GM19328 (cell line): Measurements from ENCODE around the gene NRP1.

Experiments
- ATAC-seq: cut with Tn5 transposase; IDR thresholded peaks from one replicate; pipeline ENCODE4 v1.9.1; 2021; ENCODE audit warnings: mild to moderate bottlenecking, moderate library complexity; ENCODE audit not compliant: unreplicated experiment

Gene NRP1

GRCh38 chr10:33267708-33268107 lies 66.8 kb downstream of the NRP1 start:
- ATAC-seq: no peak

DNA sequence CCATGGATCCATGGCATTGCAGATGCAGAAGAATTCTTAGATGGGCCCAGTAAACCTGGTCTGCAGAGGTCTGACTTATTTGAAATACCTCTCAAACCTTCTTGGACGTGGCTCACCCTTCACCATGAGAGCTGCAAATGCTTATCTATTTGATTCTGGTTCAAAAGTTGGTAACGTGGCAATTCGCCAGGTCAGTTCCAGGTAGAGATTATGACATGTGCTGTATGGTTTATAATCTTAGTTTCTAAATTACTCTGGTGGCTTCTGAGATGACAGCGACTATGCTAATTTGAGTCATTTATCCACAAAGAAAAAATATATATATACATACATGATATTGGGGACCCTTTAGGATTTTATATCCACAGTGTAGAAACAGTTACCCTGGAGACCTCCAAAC lies 68.8 kb downstream of the NRP1 start:
- no peak for ATAC-seq

GRCh38 chr10:33263453-33263852 lies 71.0 kb downstream of the NRP1 start:
- ATAC-seq: no peak

DNA sequence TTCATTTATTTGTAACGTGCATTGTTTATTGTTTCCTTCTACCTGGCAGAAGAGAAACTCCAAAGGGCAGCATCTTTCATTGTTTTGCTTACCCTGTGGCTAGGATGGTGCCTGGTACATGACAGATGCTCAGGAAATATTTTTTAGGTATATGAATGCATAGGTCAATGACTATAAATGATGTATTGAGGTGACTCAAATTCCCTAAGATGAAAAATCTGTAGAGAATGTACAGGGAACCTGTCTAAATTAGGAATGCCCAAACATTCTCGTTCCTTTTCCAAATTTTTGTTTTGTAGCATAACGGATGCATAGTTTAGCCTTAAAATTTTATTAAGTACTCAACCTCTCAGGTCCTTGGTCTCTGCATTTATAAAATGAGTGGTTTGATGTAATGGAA lies 71.6 kb downstream of the NRP1 start:
- no peak for ATAC-seq

GRCh38 chr10:33260403-33261149 lies 73.9 kb downstream of the NRP1 start:
- no peak for ATAC-seq

DNA sequence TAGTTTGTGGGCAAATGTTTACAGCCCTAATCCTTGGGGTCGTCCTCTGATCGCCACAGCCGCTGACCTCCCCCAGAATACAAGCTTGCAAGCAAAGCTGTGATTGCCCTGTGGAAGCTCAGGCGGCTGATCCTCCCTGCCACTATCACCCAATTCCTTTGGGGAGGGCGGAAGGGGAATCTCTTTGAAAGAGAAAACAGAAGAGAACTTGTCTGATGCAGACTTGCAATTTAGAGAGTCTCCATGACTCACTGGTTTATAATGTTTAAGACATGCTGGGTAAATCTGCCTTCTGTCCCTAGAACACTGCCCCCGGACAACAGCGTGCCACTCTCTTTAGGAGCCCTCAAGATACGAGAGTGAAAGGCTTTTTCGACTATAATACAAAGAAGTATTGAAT lies 75.5 kb downstream of the NRP1 start:
- ATAC-seq: no peak

GRCh38 chr10:33257439-33258080 lies 76.9 kb downstream of the NRP1 start:
- ATAC-seq: no peak

DNA sequence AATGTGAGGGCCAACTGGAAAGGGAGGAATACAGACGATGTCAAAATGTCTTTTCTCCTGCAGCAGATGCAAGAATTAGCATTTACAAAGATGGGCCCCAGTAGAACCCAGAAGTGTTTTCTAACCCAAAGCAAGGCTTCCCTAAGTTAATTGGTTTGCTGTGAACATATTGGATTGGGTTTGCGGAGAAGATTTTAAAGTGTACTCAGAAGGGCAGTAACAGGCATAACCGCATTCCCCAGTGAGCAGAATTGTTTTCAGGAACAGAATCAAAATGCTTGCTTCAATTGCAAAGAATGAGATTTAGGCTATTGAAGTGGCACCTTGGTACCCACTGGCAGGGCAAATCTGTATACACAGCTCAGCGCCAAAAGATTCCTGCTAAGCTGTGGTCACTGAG lies 78.0 kb downstream of the NRP1 start:
- no peak for ATAC-seq

DNA sequence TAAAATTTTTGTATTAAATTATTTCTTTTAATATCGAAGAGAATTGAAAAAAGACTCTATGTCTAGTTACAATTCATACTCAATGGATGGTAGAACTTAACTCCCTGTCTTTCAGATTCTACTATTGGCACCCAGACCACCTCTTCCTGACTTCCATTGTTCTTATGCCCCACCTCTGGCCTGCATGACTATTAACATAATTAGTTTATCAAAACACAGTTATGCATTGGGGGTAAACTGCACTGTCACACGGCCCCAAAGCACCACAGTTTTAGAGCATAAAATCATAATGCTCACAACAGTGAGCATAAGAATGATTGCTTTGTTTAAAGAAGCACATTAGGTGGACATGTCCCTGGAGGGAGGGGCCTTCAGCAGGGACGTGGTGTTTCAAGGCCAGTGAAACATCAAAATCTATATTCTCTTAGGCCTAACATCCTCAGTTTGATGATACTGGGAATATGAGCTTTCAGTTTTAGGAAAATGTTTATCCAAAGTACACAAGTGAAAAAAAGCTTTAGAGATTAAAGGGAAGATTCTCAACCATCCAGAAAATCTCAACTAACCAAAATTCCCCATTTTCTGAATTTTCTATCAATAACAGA lies 79.8 kb downstream of the NRP1 start:
- no peak for ATAC-seq

GRCh38 chr10:33253411-33253810 lies 81.1 kb downstream of the NRP1 start:
- ATAC-seq: no peak

DNA sequence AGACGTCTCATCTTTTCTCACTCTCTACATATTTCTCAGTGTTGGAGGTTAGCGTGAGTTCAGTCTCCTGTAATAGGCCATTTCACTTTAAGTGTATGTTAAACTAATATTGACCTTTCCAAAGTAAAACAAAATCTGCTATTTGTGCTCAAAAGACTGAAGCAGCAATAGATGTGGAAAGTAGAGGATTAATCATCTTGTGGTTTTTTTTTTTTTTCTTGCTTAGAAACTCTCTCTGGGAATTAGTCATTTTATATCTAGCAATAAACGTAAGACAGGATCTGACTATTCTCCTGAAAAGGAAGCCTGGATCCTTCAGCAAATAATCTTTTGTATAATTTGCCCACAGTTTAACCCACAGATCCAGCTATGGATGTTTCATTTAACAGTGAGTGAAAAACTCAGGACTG lies 81.7 kb downstream of the NRP1 start:
- ATAC-seq: no peak

- ATAC-seq: no peak
Measured at GRCh38 chr10:33252324-33252723, 82.1 kb downstream of the NRP1 start.

DNA sequence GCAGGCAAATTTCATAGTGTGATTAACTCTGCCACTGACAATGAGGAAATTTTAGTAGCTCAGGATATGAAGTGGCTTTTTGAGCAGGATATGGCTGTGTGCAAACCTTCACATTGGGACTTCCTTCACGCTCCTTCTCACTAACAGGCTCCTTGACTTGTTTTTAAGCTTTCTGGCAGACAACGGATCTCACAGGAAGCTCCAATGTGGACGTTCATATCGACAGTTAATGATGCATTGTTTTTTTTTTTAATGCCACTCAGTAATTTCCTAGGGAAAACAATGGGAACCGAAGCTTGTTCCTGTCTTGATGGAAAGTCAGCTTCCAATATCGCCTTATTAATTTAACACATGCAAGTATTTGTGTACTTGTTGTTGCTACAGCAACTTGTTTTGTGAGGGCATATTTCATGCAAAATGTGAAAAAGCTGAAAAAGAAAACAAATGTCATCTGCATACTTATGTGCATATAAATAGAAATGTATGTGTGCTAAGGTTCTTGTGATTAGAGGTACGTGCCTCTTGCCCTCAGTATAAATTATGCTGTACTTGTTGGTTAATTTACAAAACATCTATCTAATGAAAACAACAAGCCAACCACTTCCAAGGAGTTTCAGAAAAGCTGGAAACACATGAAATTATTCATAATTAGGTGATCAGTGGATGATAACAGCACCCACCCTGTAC lies 84.7 kb downstream of the NRP1 start:
- ATAC-seq: no peak

- no peak for ATAC-seq
Measured at GRCh38 chr10:33249137-33249536, 85.3 kb downstream of the NRP1 start.

DNA sequence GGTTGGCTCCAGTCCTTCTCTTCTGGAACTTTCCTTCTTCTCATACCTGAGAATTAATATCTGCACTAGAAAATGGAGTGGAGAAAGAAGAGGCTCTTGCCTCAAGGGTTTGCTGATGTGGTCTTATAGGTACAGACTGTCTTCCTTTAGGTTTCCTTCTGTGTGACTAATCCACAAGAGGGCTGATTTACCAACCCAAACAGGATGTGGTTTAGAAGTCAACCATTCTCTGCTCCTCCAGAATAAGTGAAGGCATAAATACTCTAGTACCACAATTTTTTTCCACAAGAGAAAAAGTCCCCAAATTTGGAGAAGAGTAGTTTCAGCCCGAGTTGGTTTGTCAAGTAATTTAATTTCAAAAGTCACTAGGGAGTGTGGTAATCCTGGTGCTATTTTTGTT lies 85.8 kb downstream of the NRP1 start:
- ATAC-seq: no peak

DNA sequence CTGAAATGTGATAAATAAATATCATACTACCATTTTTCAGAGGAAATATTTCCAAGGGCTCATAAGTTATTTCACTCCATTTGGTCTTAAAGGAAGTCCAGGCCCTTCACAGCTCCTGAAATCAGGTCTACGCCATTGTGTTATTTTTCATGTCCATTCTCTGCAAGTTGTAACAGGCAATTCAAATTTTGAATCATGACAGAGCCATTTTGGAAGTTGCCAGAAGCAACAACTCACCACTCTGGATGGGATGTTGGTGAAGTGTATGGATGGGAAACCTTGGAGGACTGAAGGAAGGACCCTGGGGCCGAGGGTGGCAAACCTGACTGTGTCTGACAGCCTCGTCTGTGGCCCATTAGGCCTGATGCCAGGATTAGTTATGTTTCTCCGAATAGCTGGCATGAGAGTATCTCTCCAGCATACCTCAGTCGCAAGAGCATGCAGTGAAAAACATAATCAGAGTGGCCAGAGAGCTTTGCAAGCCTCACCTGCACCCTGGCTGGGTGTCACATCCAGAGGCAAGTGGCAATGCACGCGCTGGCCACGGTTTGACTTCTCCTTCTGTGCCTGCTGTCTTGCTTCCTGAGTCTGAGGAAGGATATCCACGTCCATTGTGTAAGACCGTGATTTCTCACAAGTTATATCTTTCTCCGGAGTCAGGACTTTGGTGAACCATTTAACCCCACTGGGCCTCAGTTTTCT lies 87.1 kb downstream of the NRP1 start:
- ATAC-seq: no peak

DNA sequence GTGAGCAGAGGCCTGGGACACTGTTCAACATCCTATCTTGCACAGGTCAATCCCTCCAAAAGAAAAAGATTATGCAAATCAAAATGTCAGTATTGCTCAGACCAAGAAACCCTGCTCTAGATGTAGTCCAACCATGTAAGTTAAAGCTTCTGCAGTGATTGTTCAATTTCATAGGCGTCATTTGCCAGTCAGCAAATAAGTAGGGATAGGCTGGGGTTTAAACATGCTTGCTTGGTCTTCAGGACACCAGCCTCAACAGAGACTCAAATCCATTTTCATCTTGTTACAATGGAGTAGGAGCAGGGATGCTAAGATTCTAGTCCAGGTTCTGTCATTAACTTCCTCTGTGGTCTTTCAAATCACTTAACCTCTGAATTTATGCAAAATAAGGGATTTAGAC lies 89.1 kb downstream of the NRP1 start:
- no peak for ATAC-seq

GRCh38 chr10:33244354-33244967 lies 90.0 kb downstream of the NRP1 start:
- no peak for ATAC-seq

DNA sequence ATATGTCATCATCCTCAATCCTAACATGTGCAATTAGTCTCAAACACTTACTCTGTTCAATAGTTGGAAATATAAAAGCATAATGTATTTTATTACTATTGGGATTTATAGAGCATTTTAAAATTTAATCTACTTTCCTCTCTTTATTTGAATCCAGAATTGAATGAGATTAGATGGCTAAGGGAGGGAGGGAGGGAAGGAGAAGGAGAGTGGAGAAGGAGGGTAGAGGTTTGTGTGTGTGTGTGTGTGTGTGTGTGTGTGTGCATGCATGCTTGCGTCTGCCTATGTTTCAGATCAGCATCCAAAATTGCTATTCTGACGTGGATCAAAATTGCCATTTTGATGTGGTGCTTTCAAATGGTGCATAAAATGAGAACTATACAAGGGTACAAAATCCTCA lies 90.8 kb downstream of the NRP1 start:
- ATAC-seq: no peak

- no peak for ATAC-seq
Measured at GRCh38 chr10:33242931-33243330, 91.5 kb downstream of the NRP1 start.

- ATAC-seq: no peak
Measured at GRCh38 chr10:33241351-33241750, 93.1 kb downstream of the NRP1 start.
